ENCODE data around the gene CCT8. TPM values are rescaled to one million over a fixed set of nuclear protein-coding genes. Genes with fewer than 3 reads are reported as not detected.

CCT8 gene
- total RNA-seq, 1 experiment from 2014 or later: 335 TPM

GRCh38 chr21:29007810-29008209 lies 65.6 kb downstream of the CCT8 start:
- Mint-ChIP-seq H3K27me3 (ENCODE audit: low read depth) (no peaks in the 10 kb centered on the region), H3K4me3 (no peak overlapping the region), H3K9me3 (peaks cover 5% of the 10 kb centered on the region), H3K27ac (no peak overlapping the region), H3K36me3 (peaks cover 11% of the 10 kb centered on the region), H3K4me1 (no peaks in the 10 kb centered on the region; the same call in 1 of the 2 replicates)
- ChIA-PET CTCF (no interaction called here), POLR2A (no interaction called here)
- TF ChIP-seq GABPB1 (CRISPR knock-in tag; IDR thresholded peaks at IDR 0.05) (no peak), ZNF671 (CRISPR knock-in tag; IDR thresholded peaks at IDR 0.05) (no peak), NFYB (CRISPR knock-in tag; conservative IDR thresholded peaks at IDR 0.05; ENCODE audit: low read depth) (no peak), ZNF232 (CRISPR knock-in tag; IDR thresholded peaks at IDR 0.05) (no peak), ZNF263 (CRISPR knock-in tag; IDR thresholded peaks at IDR 0.05; ENCODE audit: low read depth) (no peak), MYBL2 (CRISPR knock-in tag; IDR thresholded peaks at IDR 0.05) (no peak), CDX4 (CRISPR knock-in tag; IDR thresholded peaks at IDR 0.05; ENCODE audit: borderline replicate concordance) (no peak)
- TF ChIP-seq, protein P1, sequence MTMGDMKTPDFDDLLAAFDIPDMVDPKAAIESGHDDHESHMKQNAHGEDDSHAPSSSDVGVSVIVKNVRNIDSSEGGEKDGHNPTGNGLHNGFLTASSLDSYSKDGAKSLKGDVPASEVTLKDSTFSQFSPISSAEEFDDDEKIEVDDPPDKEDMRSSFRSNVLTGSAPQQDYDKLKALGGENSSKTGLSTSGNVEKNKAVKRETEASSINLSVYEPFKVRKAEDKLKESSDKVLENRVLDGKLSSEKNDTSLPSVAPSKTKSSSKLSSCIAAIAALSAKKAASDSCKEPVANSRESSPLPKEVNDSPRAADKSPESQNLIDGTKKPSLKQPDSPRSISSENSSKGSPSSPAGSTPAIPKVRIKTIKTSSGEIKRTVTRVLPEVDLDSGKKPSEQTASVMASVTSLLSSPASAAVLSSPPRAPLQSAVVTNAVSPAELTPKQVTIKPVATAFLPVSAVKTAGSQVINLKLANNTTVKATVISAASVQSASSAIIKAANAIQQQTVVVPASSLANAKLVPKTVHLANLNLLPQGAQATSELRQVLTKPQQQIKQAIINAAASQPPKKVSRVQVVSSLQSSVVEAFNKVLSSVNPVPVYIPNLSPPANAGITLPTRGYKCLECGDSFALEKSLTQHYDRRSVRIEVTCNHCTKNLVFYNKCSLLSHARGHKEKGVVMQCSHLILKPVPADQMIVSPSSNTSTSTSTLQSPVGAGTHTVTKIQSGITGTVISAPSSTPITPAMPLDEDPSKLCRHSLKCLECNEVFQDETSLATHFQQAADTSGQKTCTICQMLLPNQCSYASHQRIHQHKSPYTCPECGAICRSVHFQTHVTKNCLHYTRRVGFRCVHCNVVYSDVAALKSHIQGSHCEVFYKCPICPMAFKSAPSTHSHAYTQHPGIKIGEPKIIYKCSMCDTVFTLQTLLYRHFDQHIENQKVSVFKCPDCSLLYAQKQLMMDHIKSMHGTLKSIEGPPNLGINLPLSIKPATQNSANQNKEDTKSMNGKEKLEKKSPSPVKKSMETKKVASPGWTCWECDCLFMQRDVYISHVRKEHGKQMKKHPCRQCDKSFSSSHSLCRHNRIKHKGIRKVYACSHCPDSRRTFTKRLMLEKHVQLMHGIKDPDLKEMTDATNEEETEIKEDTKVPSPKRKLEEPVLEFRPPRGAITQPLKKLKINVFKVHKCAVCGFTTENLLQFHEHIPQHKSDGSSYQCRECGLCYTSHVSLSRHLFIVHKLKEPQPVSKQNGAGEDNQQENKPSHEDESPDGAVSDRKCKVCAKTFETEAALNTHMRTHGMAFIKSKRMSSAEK (CRISPR knock-in tag; IDR thresholded peaks at IDR 0.05; ENCODE audit: borderline replicate concordance): no peak
- ATAC-seq (no peak), DNase-seq (ENCODE audit: low spot score) (no peak)

- no peak for ATAC-seq
- CTCF ChIA-PET: no interaction called here
- TF ChIP-seq, protein P2, sequence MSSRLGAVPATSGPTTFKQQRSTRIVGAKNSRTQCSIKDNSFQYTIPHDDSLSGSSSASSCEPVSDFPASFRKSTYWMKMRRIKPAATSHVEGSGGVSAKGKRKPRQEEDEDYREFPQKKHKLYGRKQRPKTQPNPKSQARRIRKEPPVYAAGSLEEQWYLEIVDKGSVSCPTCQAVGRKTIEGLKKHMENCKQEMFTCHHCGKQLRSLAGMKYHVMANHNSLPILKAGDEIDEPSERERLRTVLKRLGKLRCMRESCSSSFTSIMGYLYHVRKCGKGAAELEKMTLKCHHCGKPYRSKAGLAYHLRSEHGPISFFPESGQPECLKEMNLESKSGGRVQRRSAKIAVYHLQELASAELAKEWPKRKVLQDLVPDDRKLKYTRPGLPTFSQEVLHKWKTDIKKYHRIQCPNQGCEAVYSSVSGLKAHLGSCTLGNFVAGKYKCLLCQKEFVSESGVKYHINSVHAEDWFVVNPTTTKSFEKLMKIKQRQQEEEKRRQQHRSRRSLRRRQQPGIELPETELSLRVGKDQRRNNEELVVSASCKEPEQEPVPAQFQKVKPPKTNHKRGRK (CRISPR knock-in tag; IDR thresholded peaks at IDR 0.05; ENCODE audit: borderline replicate concordance): no peak
- TF ChIP-seq CBFB (CRISPR knock-in tag; IDR thresholded peaks at IDR 0.05; ENCODE audit: low read depth) (no peak), MAX (CRISPR knock-in tag; IDR thresholded peaks at IDR 0.05) (no peak), EMX1 (CRISPR knock-in tag; IDR thresholded peaks at IDR 0.05) (no peak), CDX4 (CRISPR knock-in tag; IDR thresholded peaks at IDR 0.05; ENCODE audit: borderline replicate concordance) (no peak), ETV6 (CRISPR knock-in tag; IDR thresholded peaks at IDR 0.05) (no peak), CTCF (IDR thresholded peaks at IDR 0.05) (no peak), ZNF396 (CRISPR knock-in tag; IDR thresholded peaks at IDR 0.05; ENCODE audit: borderline replicate concordance) (no peak), GABPB1 (CRISPR knock-in tag; IDR thresholded peaks at IDR 0.05) (no peak), E2F1 (CRISPR knock-in tag; IDR thresholded peaks at IDR 0.05) (no peak), ZNF232 (CRISPR knock-in tag; IDR thresholded peaks at IDR 0.05) (no peak)
- TF ChIP-seq, protein P3, sequence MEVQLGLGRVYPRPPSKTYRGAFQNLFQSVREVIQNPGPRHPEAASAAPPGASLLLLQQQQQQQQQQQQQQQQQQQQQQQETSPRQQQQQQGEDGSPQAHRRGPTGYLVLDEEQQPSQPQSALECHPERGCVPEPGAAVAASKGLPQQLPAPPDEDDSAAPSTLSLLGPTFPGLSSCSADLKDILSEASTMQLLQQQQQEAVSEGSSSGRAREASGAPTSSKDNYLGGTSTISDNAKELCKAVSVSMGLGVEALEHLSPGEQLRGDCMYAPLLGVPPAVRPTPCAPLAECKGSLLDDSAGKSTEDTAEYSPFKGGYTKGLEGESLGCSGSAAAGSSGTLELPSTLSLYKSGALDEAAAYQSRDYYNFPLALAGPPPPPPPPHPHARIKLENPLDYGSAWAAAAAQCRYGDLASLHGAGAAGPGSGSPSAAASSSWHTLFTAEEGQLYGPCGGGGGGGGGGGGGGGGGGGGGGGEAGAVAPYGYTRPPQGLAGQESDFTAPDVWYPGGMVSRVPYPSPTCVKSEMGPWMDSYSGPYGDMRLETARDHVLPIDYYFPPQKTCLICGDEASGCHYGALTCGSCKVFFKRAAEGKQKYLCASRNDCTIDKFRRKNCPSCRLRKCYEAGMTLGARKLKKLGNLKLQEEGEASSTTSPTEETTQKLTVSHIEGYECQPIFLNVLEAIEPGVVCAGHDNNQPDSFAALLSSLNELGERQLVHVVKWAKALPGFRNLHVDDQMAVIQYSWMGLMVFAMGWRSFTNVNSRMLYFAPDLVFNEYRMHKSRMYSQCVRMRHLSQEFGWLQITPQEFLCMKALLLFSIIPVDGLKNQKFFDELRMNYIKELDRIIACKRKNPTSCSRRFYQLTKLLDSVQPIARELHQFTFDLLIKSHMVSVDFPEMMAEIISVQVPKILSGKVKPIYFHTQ (CRISPR knock-in tag; IDR thresholded peaks at IDR 0.05): no peak
- TF ChIP-seq, protein P4, sequence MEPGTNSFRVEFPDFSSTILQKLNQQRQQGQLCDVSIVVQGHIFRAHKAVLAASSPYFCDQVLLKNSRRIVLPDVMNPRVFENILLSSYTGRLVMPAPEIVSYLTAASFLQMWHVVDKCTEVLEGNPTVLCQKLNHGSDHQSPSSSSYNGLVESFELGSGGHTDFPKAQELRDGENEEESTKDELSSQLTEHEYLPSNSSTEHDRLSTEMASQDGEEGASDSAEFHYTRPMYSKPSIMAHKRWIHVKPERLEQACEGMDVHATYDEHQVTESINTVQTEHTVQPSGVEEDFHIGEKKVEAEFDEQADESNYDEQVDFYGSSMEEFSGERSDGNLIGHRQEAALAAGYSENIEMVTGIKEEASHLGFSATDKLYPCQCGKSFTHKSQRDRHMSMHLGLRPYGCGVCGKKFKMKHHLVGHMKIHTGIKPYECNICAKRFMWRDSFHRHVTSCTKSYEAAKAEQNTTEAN (CRISPR knock-in tag; IDR thresholded peaks at IDR 0.05): no peak
- TF ChIP-seq, protein P5, sequence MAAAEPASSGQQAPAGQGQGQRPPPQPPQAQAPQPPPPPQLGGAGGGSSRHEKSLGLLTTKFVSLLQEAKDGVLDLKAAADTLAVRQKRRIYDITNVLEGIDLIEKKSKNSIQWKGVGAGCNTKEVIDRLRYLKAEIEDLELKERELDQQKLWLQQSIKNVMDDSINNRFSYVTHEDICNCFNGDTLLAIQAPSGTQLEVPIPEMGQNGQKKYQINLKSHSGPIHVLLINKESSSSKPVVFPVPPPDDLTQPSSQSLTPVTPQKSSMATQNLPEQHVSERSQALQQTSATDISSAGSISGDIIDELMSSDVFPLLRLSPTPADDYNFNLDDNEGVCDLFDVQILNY (CRISPR knock-in tag; IDR thresholded peaks at IDR 0.05): no peak
These were observed 66.3 kb downstream of the CCT8 start for GRCh38 chr21:29007135-29007534.

More at GRCh38 chr21:29007135-29007534, 66.3 kb downstream of the CCT8 start:
- H3K36me3 Mint-ChIP-seq: peaks cover 6% of the 10 kb centered on the region; the same call in 1 of the 2 replicates
- no peaks in the 10 kb centered on the region for H3K9me3 Mint-ChIP-seq
- H3K4me3 Mint-ChIP-seq: no peak overlapping the region
- no peak overlapping the region for H3K27ac Mint-ChIP-seq
- POLR2A ChIA-PET: no interaction called here
- H3K4me1 Mint-ChIP-seq: no peaks in the 10 kb centered on the region; the same call in 1 of the 2 replicates
- no peaks in the 10 kb centered on the region for H3K27me3 Mint-ChIP-seq (ENCODE audit: low read depth)
- DNase-seq (ENCODE audit: low spot score): no peak

Measured in WTC11 (cell line).